Measurements from ENCODE around the gene NRN1. TPM values are rescaled to one million over a fixed set of nuclear protein-coding genes. Genes with fewer than 3 reads are reported as not detected.

The NRN1 gene
- total and polyA plus RNA-seq, 10 of the 15 experiments (the other 5 are each of a cell fraction or from before 2014, with no cell fraction given) = 0.13 to 22.6 (median 0.23) TPM; not detected in 1

DNA sequence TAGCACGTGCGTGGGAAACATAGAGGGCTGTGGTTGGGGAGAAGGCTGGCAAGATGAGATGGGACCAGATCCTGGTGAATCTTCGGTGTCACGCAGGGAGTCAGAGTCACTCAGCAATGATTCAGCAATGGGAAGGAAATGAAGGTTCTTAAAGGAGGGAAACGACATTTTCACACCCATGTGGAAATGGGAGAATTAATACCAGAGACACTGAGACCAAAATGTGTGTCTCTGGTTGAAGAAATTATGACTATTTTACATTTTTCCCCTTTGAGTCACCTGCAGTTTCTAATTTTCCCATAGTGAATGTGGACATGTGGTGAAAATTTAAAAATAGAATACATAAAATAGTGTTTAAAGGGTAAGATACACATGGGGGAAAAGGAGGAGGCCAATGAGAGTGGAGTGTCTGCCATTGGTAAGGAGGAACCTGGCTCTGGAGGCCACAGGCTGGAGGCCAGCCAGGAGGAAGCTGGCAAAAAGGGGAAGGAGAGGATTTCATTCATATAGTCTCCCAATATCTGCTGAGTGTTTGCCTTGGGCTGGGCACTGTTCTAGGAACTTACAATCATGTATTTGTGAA is 17.5 kb downstream of the NRN1 start:
- Histone ChIP-seq H3K4me3 (no peak overlapping the region), H2AFZ (ENCODE audit: control insufficient read depth, low read depth, low read length) (no peak overlapping the region), H3K4me1 (ENCODE audit: control insufficient read depth, insufficient read depth, low read length) (no peaks in the 10 kb centered on the region), H3K9me3 (replicated peaks; ENCODE audit: control insufficient read depth, insufficient read depth, low read length) (no peaks in the 10 kb centered on the region), H3K27ac (ENCODE audit: control insufficient read depth, insufficient read depth) (no peak overlapping the region), H3K4me2 (ENCODE audit: control insufficient read depth, insufficient read depth) (no peak overlapping the region), H3K36me3 (ENCODE audit: control insufficient read depth in 2 of 2, insufficient read depth in 2 of 2, low read length in 1 of 2) (no peaks in the 10 kb centered on the region), H3K9ac (ENCODE audit: control insufficient read depth, insufficient read depth, low read length) (no peak overlapping the region), H3K27me3 (replicated peaks in 1 of 2; ENCODE audit: control insufficient read depth in 2 of 2, insufficient read depth in 2 of 2, low read length in 1 of 2) (peaks cover 0 to 10% of the 10 kb centered on the region in 2 experiments; a peak in 2 of 4 replicates), H4K20me1 (ENCODE audit: control insufficient read depth, insufficient read depth) (no peaks in the 10 kb centered on the region), H3K79me2 (ENCODE audit: control insufficient read depth, insufficient read depth, low read length) (no peaks in the 10 kb centered on the region)
- ChIA-PET SMC1A (ENCODE audit: uncharacterized antibody, unreplicated experiment) (no interaction called here), POLR2A (no interaction called here), RAD21 (ENCODE audit: unreplicated experiment) (no interaction called here), CTCF (no interaction called here)
- DNase-seq (ENCODE audit: low read depth, low spot score) = no peak
- intact Hi-C loops (cut with micrococcal nuclease; ENCODE audit: unreplicated experiment) = no loop called here
- no TSS peak for BruUV-seq (replicated peaks)
- 71% methylated on average over 5 of the region's 5 CpGs for WGBS (ENCODE audit: insufficient coverage, insufficient replicate concordance, low lambda C conversion rate, missing lambda C conversion rate)
- no peak for FAIRE-seq
- ATAC-seq = no peak
- in situ Hi-C loops (cut with MboI) = no loop called here
- TF ChIP-seq, protein P1, sequence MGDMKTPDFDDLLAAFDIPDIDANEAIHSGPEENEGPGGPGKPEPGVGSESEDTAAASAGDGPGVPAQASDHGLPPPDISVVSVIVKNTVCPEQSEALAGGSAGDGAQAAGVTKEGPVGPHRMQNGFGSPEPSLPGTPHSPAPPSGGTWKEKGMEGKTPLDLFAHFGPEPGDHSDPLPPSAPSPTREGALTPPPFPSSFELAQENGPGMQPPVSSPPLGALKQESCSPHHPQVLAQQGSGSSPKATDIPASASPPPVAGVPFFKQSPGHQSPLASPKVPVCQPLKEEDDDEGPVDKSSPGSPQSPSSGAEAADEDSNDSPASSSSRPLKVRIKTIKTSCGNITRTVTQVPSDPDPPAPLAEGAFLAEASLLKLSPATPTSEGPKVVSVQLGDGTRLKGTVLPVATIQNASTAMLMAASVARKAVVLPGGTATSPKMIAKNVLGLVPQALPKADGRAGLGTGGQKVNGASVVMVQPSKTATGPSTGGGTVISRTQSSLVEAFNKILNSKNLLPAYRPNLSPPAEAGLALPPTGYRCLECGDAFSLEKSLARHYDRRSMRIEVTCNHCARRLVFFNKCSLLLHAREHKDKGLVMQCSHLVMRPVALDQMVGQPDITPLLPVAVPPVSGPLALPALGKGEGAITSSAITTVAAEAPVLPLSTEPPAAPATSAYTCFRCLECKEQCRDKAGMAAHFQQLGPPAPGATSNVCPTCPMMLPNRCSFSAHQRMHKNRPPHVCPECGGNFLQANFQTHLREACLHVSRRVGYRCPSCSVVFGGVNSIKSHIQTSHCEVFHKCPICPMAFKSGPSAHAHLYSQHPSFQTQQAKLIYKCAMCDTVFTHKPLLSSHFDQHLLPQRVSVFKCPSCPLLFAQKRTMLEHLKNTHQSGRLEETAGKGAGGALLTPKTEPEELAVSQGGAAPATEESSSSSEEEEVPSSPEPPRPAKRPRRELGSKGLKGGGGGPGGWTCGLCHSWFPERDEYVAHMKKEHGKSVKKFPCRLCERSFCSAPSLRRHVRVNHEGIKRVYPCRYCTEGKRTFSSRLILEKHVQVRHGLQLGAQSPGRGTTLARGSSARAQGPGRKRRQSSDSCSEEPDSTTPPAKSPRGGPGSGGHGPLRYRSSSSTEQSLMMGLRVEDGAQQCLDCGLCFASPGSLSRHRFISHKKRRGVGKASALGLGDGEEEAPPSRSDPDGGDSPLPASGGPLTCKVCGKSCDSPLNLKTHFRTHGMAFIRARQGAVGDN (IDR thresholded peaks at IDR 0.05) = no peak
- no peak for TF ChIP-seq TCF7 (IDR thresholded peaks at IDR 0.05; ENCODE audit: borderline replicate concordance)
- no peak for TF ChIP-seq RAD51 (IDR thresholded peaks at IDR 0.05)
- no peak for TF ChIP-seq SMAD5 (IDR thresholded peaks at IDR 0.05; ENCODE audit: low read depth)
- TF ChIP-seq RFX5 (IDR thresholded peaks at IDR 0.05; ENCODE audit: low read depth, low read length) = no peak
- TF ChIP-seq, protein P2, sequence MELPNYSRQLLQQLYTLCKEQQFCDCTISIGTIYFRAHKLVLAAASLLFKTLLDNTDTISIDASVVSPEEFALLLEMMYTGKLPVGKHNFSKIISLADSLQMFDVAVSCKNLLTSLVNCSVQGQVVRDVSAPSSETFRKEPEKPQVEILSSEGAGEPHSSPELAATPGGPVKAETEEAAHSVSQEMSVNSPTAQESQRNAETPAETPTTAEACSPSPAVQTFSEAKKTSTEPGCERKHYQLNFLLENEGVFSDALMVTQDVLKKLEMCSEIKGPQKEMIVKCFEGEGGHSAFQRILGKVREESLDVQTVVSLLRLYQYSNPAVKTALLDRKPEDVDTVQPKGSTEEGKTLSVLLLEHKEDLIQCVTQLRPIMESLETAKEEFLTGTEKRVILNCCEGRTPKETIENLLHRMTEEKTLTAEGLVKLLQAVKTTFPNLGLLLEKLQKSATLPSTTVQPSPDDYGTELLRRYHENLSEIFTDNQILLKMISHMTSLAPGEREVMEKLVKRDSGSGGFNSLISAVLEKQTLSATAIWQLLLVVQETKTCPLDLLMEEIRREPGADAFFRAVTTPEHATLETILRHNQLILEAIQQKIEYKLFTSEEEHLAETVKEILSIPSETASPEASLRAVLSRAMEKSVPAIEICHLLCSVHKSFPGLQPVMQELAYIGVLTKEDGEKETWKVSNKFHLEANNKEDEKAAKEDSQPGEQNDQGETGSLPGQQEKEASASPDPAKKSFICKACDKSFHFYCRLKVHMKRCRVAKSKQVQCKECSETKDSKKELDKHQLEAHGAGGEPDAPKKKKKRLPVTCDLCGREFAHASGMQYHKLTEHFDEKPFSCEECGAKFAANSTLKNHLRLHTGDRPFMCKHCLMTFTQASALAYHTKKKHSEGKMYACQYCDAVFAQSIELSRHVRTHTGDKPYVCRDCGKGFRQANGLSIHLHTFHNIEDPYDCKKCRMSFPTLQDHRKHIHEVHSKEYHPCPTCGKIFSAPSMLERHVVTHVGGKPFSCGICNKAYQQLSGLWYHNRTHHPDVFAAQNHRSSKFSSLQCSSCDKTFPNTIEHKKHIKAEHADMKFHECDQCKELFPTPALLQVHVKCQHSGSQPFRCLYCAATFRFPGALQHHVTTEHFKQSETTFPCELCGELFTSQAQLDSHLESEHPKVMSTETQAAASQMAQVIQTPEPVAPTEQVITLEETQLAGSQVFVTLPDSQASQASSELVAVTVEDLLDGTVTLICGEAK (IDR thresholded peaks at IDR 0.05; ENCODE audit: borderline replicate concordance) = no peak
- no peak for TF ChIP-seq FOXK2 (IDR thresholded peaks at IDR 0.05)
- no peak for TF ChIP-seq PAX8 (IDR thresholded peaks at IDR 0.05)
- TF ChIP-seq SMC3 (IDR thresholded peaks at IDR 0.05; ENCODE audit: borderline replicate concordance, low read length) = no peak
- TF ChIP-seq, protein P3, sequence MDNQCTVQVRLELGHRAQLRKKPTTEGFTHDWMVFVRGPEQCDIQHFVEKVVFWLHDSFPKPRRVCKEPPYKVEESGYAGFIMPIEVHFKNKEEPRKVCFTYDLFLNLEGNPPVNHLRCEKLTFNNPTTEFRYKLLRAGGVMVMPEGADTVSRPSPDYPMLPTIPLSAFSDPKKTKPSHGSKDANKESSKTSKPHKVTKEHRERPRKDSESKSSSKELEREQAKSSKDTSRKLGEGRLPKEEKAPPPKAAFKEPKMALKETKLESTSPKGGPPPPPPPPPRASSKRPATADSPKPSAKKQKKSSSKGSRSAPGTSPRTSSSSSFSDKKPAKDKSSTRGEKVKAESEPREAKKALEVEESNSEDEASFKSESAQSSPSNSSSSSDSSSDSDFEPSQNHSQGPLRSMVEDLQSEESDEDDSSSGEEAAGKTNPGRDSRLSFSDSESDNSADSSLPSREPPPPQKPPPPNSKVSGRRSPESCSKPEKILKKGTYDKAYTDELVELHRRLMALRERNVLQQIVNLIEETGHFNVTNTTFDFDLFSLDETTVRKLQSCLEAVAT (IDR thresholded peaks at IDR 0.05) = no peak
- no peak for TF ChIP-seq NFIC (IDR thresholded peaks at IDR 0.05; ENCODE audit: low read depth, low read length)
- no peak for TF ChIP-seq BMI1 (IDR thresholded peaks at IDR 0.05; ENCODE audit: borderline replicate concordance)
